ENCODE results near the gene THPO. TPM values are rescaled to one million over a fixed set of nuclear protein-coding genes. Genes with fewer than 3 reads are reported as not detected.

THPO gene
- total and polyA plus RNA-seq, 12 donors = 0.16 to 1.3 (median 0.56) TPM; not detected in 3

GRCh38 chr3:184347321-184348056 lies 30.5 kb downstream of the THPO start:
- H3K36me3 ChIP-seq = peaks cover 0 to 43% (median 24%) of the 10 kb centered on the region in 9 donors
- H3K9me3 ChIP-seq = no peaks in the 10 kb centered on the region
- no peak for ATAC-seq
- TF ChIP-seq CTCF (IDR thresholded peaks at IDR 0.05) = no peak
- no peak overlapping the region for H3K4me3 ChIP-seq
- no peak overlapping the region for H3K27ac ChIP-seq
- intact Hi-C loops (cut with DNase I) = loop anchor here in 1 of 10 donors (5.0 kb wide), 1 partner anchor 35 kb away; the partner anchor contains the start of gene EIF4G1
- H3K4me1 ChIP-seq = peaks cover 0 to 17% (median 8%) of the 10 kb centered on the region in 9 donors
- no peak for DNase-seq
- no peaks in the 10 kb centered on the region for H3K27me3 ChIP-seq
- WGBS, 2 donors = 79 to 81% methylated on average over 12 of the region's 12 CpGs

DNA sequence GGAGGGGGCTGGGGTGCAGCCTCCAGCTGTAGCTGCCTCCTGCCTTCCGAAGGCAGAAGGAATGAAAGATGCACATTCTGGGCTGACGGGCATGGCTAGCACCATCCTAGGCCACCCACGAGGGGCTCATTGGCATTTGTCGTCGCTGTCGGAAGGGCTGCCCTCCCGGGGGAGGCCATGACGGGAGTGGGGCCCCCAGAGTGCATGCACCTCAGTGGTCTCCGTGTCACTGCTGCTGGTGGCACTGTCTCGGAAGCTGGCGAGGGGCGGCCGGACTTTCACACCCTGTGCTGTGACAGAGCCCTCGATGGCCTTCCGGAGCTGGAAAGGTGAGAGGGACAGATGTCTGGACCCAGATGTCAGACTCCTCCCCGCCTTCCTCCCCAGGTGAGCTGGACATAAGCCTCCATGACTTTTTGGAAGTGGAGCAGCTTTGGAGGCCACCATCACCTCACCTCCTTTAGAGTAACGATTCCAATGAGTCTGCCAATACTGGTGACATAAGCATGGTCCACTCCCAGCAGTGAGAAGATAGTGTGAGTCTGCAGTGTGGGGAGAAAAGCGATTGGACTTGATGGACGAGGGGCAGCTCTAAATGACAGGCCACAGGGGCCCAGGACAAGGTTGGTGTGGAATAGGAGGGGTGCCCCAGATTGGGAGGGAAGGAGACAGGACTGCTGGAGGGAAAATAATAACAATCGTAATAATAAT lies 31.4 kb downstream of the THPO start:
- Histone ChIP-seq H3K27ac (peak overlapping the region in 1 of 10 donors; percentile 36), H3K36me3 (peaks cover 0 to 47% (median 33%) of the 10 kb centered on the region in 9 donors), H3K9me3 (no peaks in the 10 kb centered on the region), H3K27me3 (no peaks in the 10 kb centered on the region), H3K4me1 (peaks cover 0 to 17% (median 8%) of the 10 kb centered on the region in 9 donors), H3K4me3 (no peak overlapping the region)
- no peak for TF ChIP-seq CTCF (IDR thresholded peaks at IDR 0.05)
- ATAC-seq (peak in 1 of 8 donors; percentile 4), DNase-seq (no peak)
- 90% methylated on average over 20 of the region's 20 CpGs for WGBS, 2 donors
- intact Hi-C loops (cut with DNase I) = loop anchor here in 1 of 10 donors (5.0 kb wide), 1 partner anchor 34 kb away; the partner anchor contains the start of gene EIF4G1

DNA sequence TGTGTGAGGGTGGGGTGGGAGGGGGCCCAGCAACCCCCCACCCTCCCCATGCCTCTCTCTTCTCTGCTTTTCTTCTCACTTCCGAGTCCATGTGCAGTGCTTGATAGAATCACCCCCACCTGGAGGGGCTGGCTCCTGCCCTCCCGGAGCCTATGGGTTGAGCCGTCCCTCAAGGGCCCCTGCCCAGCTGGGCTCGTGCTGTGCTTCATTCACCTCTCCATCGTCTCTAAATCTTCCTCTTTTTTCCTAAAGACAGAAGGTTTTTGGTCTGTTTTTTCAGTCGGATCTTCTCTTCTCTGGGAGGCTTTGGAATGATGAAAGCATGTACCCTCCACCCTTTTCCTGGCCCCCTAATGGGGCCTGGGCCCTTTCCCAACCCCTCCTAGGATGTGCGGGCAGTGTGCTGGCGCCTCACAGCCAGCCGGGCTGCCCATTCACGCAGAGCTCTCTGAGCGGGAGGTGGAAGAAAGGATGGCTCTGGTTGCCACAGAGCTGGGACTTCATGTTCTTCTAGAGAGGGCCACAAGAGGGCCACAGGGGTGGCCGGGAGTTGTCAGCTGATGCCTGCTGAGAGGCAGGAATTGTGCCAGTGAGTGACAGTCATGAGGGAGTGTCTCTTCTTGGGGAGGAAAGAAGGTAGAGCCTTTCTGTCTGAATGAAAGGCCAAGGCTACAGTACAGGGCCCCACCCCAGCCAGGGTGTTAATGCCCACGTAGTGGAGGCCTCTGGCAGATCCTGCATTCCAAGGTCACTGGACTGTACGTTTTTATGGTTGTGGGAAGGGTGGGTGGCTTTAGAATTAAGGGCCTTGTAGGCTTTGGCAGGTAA lies 32.5 kb downstream of the THPO start:
- H3K4me1 ChIP-seq = peaks cover 0 to 23% (median 8%) of the 10 kb centered on the region in 9 donors
- ATAC-seq = peak; percentile 50 to 87 (median 74)
- intact Hi-C loops (cut with DNase I) = loop anchor here in 1 of 10 donors (5.0 kb wide), 1 partner anchor 33 kb away; the partner anchor contains the start of gene EIF4G1
- H3K36me3 ChIP-seq = peaks cover 0 to 58% (median 34%) of the 10 kb centered on the region in 9 donors
- peak overlapping the region in 4 of 10 donors; percentile 22 to 46 (median 40) for H3K27ac ChIP-seq
- H3K27me3 ChIP-seq = no peaks in the 10 kb centered on the region
- TF ChIP-seq CTCF (IDR thresholded peaks at IDR 0.05) = peak in 7 of 9 donors; percentile 33 to 59 (median 55)
- no peaks in the 10 kb centered on the region for H3K9me3 ChIP-seq
- WGBS, 2 donors = 38 to 46% methylated on average over 14 of the region's 14 CpGs
- no peak overlapping the region for H3K4me3 ChIP-seq
- peak; percentile 46 to 67 for DNase-seq

Data from heart right ventricle (tissue), 16 donors.